ENCODE results near the gene TSPAN14. TPM values are rescaled to one million over a fixed set of nuclear protein-coding genes. Genes with fewer than 3 reads are reported as not detected.

Gene TSPAN14
- total and polyA plus RNA-seq, 4 donors = 19.9 to 36.8 (median 27.3) TPM

GRCh38 chr10:80447436-80448190 lies 6.5 kb upstream of the TSPAN14 start:
- peaks cover 0 to 7% (median 4%) of the 10 kb centered on the region in 4 donors for H3K4me1 ChIP-seq (ENCODE audit: control insufficient read depth in 4 of 4, insufficient read depth in 4 of 4, low read length in 3 of 4)
- no peak overlapping the region for H3K9ac ChIP-seq (ENCODE audit: low read depth in 1 of 2, low read length in 2 of 2)
- H3K9me3 ChIP-seq (ENCODE audit: control insufficient read depth in 4 of 4, low read length in 3 of 4) = no peaks in the 10 kb centered on the region
- no peak for DNase-seq (ENCODE audit: low spot score)
- H3K27me3 ChIP-seq (ENCODE audit: control insufficient read depth in 4 of 4, insufficient read depth in 4 of 4, low read length in 3 of 4) = no peaks in the 10 kb centered on the region
- no peaks in the 10 kb centered on the region for H3K36me3 ChIP-seq (ENCODE audit: control insufficient read depth in 4 of 4, insufficient read depth in 3 of 4, low read depth in 1 of 4, low read length in 3 of 4)
- H3K27ac ChIP-seq (ENCODE audit: low read depth in 1 of 2, low read length in 2 of 2) = no peak overlapping the region
- TF ChIP-seq NR2F2 (IDR thresholded peaks at IDR 0.05) (no peak), JUND (IDR thresholded peaks at IDR 0.05) (no peak), RAD21 (IDR thresholded peaks at IDR 0.05) (no peak), SP1 (IDR thresholded peaks at IDR 0.05) (no peak), ZBTB33 (IDR thresholded peaks at IDR 0.05) (no peak), HNF4G (IDR thresholded peaks at IDR 0.05) (no peak)
- WGBS = 86% methylated on average over 7 of the region's 7 CpGs
- H3K4me3 ChIP-seq (ENCODE audit: low read depth in 1 of 3, low read length in 3 of 3) = no peak overlapping the region

- 92% methylated on average over 4 of the region's 4 CpGs for WGBS
- Histone ChIP-seq H3K27ac (ENCODE audit: low read depth in 1 of 2, low read length in 2 of 2) (no peak overlapping the region), H3K36me3 (ENCODE audit: control insufficient read depth in 4 of 4, insufficient read depth in 3 of 4, low read depth in 1 of 4, low read length in 3 of 4) (no peaks in the 10 kb centered on the region), H3K9me3 (ENCODE audit: control insufficient read depth in 4 of 4, low read length in 3 of 4) (no peaks in the 10 kb centered on the region), H3K4me3 (ENCODE audit: low read depth in 1 of 3, low read length in 3 of 3) (no peak overlapping the region), H3K27me3 (ENCODE audit: control insufficient read depth in 4 of 4, insufficient read depth in 4 of 4, low read length in 3 of 4) (no peaks in the 10 kb centered on the region), H3K4me1 (ENCODE audit: control insufficient read depth in 4 of 4, insufficient read depth in 4 of 4, low read length in 3 of 4) (peaks cover 2 to 11% (median 6%) of the 10 kb centered on the region in 4 donors), H3K9ac (ENCODE audit: low read depth in 1 of 2, low read length in 2 of 2) (no peak overlapping the region)
- DNase-seq (ENCODE audit: low spot score) = no peak
- no peak for TF ChIP-seq HNF4A (conservative IDR thresholded peaks at IDR 0.05)
- no peak for TF ChIP-seq HNF4G (IDR thresholded peaks at IDR 0.05)
- no peak for TF ChIP-seq ATF3 (IDR thresholded peaks at IDR 0.05)
- TF ChIP-seq JUND (IDR thresholded peaks at IDR 0.05) = no peak
- TF ChIP-seq FOXA2 (IDR thresholded peaks at IDR 0.05) = no peak
- TF ChIP-seq RXRA (IDR thresholded peaks at IDR 0.05) = no peak
- no peak for TF ChIP-seq CTCF (IDR thresholded peaks at IDR 0.05; ENCODE audit: low read depth, low read length, missing input control)
- TF ChIP-seq EGR1 (IDR thresholded peaks at IDR 0.05; ENCODE audit: low read depth in 2 of 2) = no peak
- no peak for TF ChIP-seq TAF1 (conservative IDR thresholded peaks at IDR 0.05)
- TF ChIP-seq ZBTB33 (IDR thresholded peaks at IDR 0.05) = no peak
- no peak for TF ChIP-seq NR2F2 (IDR thresholded peaks at IDR 0.05)
- TF ChIP-seq YY1 (IDR thresholded peaks at IDR 0.05) = no peak
- no peak for TF ChIP-seq GABPA (IDR thresholded peaks at IDR 0.05 in 1 of 2, conservative IDR thresholded peaks at IDR 0.05 in 1 of 2)
- no peak for TF ChIP-seq RAD21 (IDR thresholded peaks at IDR 0.05)
- no peak for TF ChIP-seq SP1 (IDR thresholded peaks at IDR 0.05)
- TF ChIP-seq MAX (IDR thresholded peaks at IDR 0.05) = no peak
- TF ChIP-seq REST (IDR thresholded peaks at IDR 0.05) = no peak
- no peak for TF ChIP-seq FOXA1 (IDR thresholded peaks at IDR 0.05)
Measured at GRCh38 chr10:80448209-80448942, 5.7 kb upstream of the TSPAN14 start.
